GM04504 (cell line): ENCODE data around the gene MYRF.
A peak's percentile ranks its signal among the peaks of the same experiment; 100 is the strongest.

ENCODE experiments used
- DNase-seq: peaks from one replicate; pipeline ENCODE4 v3.0.0-alpha.2; 2012; ENCODE audit warnings: low read depth

The MYRF gene

GRCh38 chr11:61820174-61820573 lies 67.7 kb downstream of the MYRF start:
- DNase-seq: no peak

DNA sequence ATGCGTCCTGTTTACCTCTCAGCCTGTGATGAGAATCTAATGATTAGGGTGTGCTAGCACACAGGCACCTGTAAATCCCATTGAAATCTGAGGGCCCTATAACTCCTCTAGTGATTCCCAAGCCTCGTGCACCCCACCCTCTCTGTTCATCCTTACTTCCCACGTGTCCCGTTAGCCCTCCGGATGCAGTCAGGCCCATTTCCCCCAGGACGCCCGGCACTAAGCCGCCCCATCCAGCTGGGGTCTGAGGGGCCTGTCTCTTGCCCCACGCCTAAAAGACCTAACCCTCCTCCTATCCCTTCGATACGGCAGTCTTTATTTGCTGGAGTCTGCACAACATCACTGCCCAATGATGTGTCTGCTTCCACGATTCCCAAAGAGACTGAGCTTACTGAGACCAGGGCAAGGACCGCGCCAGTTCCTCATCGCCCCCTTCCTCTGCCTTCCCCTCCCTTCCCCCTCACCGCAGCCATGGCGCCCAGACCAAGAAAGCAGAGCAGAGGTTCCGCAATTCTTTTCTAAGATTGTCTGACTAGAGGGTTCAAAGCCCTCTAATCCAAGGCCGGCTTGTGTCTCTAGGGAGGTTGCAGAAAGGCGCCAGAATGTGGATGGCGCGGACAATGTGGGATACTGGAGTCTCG lies 74.6 kb downstream of the MYRF start:
- DNase-seq: no peak

DNA sequence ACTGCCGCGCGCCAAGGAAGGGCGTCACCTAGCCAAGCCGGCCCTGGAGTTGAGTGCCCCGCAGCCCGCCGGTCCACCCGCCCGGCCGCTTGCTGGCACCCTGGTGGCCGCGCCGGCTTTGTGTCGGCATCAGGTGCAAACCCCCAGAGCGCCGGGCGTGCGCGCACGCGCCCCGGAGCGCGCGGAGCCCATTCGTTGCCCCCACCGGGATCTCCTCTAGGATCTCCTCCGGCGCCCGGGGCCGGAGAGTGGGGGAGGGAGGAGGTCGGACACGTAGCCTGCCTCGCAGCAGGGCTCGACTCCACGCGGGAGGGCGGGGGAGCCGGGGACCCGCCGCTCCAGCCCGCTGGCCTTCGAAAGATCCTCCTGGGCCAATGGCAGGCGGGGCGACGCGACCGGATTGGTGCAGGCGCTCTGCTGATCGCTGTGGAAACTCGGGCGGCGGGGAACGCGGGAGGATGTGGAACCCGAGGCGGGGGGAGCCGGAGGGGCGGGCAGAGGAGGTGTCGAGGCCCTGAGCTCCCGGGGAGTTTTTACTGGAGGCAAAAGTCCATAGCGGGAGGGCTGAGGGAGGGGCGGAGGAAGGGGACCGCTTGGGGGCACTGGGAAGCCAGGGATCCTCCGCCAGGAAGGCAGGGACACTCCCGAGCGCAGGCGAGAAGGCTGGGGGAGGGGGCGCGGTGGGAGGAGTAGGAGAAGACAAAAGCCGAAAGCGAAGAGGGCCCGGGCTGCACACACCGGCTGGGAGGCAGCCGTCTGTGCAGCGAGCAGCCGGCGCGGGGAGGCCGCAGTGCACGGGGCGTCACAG lies 75.3 kb downstream of the MYRF start, which contains the start of gene FADS2:
Gene FADS2, plus strand, starts transcription at position 730 of the 808 bp plus-strand sequence. CDS start 91 bp downstream, outside the sequence.
- peak; percentile 66 for DNase-seq

DNA sequence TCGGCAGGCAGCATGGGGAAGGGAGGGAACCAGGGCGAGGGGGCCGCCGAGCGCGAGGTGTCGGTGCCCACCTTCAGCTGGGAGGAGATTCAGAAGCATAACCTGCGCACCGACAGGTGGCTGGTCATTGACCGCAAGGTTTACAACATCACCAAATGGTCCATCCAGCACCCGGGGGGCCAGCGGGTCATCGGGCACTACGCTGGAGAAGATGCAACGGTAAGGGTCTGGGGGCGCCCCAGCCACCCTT lies 75.9 kb downstream of the MYRF start:
- no peak for DNase-seq

GRCh38 chr11:61828629-61829407 lies 76.4 kb downstream of the MYRF start:
- DNase-seq: no peak

DNA sequence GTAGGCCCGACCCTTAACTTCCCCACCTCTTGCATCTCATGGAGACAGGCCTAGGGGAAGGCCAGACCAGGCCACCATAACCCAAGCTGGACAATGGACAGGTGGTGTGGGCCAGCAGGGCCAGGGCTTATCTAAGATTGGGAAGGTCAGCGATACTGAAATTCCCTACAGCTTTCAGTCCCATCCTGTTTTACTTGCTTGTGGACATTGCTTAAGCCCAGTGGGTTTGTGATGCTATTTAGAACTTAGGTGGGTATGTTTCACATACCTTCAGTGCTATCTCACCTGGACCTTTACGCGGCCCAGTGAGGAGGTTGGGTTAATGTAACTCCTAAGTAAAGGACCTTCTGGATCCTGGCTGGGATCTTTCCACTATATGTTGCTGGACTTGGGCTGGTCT lies 77.4 kb downstream of the MYRF start:
- DNase-seq: no peak

GRCh38 chr11:61830237-61831105 lies 78.0 kb downstream of the MYRF start:
- no peak for DNase-seq

- DNase-seq: no peak
These were observed 79.8 kb downstream of the MYRF start for GRCh38 chr11:61832207-61832606.

DNA sequence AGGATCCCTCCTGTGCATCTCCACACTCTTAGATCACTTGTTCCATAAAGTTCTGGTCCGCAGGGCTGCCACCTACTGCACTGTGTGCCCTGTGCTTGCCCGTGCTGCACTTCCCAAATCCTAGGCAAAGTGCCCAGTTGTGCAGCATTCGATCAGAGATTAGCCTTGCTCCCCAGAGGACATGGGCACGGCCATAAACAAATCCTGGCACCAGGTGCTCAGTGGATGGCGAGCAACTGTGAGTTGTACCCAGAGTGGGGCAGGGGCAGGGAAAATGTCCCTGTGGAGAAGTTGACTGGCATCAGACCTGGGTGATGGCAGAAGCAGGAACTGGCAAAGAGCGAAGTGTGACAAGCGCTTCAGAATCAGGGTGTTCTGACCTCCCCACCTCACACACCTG lies 80.3 kb downstream of the MYRF start:
- no peak for DNase-seq

GRCh38 chr11:61833471-61833870 lies 81.0 kb downstream of the MYRF start:
- DNase-seq: no peak

DNA sequence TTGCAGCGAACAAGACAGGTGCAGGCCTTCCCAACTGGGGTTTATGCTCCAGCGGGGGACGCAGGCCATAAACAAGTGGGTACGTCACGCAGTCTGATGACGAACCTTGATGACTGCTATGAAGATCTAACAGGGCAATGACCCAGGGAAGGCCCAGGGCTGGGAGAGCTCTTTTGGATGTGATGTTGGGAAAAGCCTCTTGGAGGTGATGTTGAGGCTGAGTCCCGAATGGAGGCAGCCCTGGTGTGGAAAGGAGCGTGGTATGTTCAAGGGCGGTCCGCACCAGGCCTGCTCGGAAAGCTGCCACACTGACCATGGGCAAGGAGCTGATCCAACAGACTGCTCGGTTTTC lies 81.5 kb downstream of the MYRF start:
- no peak for DNase-seq

GRCh38 chr11:61834278-61835048 lies 82.0 kb downstream of the MYRF start:
- no peak for DNase-seq

DNA sequence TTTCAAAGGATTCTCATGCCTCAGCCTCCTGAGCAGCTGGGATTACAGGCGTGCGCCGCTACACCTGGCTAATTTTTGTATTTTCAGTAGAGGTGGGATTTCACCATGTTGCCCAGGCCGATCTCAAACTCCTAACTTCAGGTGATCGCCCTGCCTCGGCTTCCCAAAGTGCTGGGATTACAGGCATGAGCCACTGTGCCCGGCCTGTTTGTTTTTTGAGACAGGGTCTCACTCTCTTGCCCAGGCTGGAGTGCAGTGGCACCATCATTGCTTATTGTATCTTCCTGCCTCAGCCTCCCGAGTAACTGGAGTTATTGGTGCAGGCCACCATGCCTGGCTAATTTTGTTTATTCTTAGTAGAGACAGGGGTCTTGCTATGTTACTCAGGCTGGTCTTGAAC lies 83.8 kb downstream of the MYRF start:
- DNase-seq: no peak

DNA sequence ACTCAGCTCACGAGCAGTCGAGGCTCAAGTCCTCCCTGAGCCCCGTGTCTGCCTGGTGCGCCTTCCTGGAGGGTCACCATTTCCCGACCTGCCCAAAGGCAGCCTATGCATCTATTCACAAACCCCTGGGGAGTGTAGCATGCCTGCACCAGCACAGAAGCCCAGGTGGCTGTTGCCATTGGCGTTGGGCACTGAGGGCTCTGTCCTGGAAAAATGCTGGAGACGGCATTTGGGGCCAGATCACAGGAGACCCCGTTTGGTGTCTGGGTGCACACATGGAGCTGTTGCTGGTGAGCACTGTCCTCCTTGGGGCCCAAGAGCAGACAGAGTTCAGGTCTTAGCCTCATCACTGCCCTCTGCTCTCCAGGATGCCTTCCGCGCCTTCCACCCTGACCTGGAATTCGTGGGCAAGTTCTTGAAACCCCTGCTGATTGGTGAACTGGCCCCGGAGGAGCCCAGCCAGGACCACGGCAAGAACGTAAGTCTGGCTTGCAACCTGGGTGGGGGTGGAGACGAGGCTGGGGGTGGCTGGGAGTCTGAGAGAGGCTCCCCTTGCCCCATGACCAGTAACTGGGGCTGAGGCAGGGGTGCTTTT lies 85.1 kb downstream of the MYRF start:
- no peak for DNase-seq
